Fibroblast of lung (primary cell): Measurements from ENCODE around the gene DMXL2. TPM values are rescaled to one million over a fixed set of nuclear protein-coding genes. Genes with fewer than 3 reads are reported as not detected.

Source experiments
- DNase-seq, 2 donors: peaks; one replicate each; pipeline versions ENCODE4 v3.0.0 to v3.0.0-alpha.2; 2010; ENCODE audit warnings: low read depth in 2 of 2
- H2AFZ ChIP-seq: 2 replicates; pipeline ENCODE4 v1.5.1; 2012; ENCODE audit warnings: low read length, control low read depth, inconsistent platforms
- H3K27ac ChIP-seq: 2 replicates; pipeline ENCODE4 v1.5.1; 2011; ENCODE audit warnings: low read length, control low read depth; ENCODE audit not compliant: insufficient read depth
- H3K27me3 ChIP-seq: 2 replicates; pipeline ENCODE4 v1.5.1; 2011; ENCODE audit warnings: mild to moderate bottlenecking, low read length; ENCODE audit not compliant: control insufficient read depth, insufficient read depth
- H3K36me3 ChIP-seq: 2 replicates; pipeline ENCODE4 v1.5.1; 2011; ENCODE audit warnings: low read length; ENCODE audit not compliant: control insufficient read depth, insufficient read depth
- H3K4me1 ChIP-seq: 2 replicates; pipeline ENCODE4 v1.5.1; 2011; ENCODE audit warnings: low read length; ENCODE audit not compliant: control insufficient read depth, insufficient read depth; ENCODE audit errors: extremely low read depth
- H3K4me2 ChIP-seq: 2 replicates; pipeline ENCODE4 v1.5.1; 2011; ENCODE audit warnings: low read length, control low read depth; ENCODE audit not compliant: insufficient read depth; ENCODE audit errors: extremely low read depth
- H3K4me3 ChIP-seq, 4 experiments: fragments of 200-600 bp in 1 of 4; sonication (generic) in 1 of 4; replicated peaks in 1 of 4; 2 replicates each; pipeline ENCODE4 v1.5.1; 2011 to 2016; ENCODE audit warnings: low read length in 4 of 4, low read depth in 3 of 4, mild to moderate bottlenecking in 3 of 4, control low read depth in 2 of 4, inconsistent platforms in 1 of 4, mixed read lengths in 1 of 4; ENCODE audit not compliant: insufficient read depth in 1 of 4; ENCODE audit errors: control extremely low read depth in 1 of 4
- H3K79me2 ChIP-seq: 2 replicates; pipeline ENCODE4 v1.5.1; 2012; ENCODE audit warnings: mild to moderate bottlenecking, low read length, inconsistent platforms; ENCODE audit not compliant: control insufficient read depth, insufficient read depth
- H3K9ac ChIP-seq: 2 replicates; pipeline ENCODE4 v1.5.1; 2011; ENCODE audit warnings: mild to moderate bottlenecking, low read length, control low read depth; ENCODE audit not compliant: insufficient read depth
- H3K9me3 ChIP-seq: 2 replicates; pipeline ENCODE4 v1.5.1; 2012; ENCODE audit warnings: low read depth, low read length; ENCODE audit not compliant: control insufficient read depth, insufficient read depth
- H4K20me1 ChIP-seq: 2 replicates; pipeline ENCODE4 v1.5.1; 2011; ENCODE audit warnings: low read length; ENCODE audit not compliant: control insufficient read depth, insufficient read depth; ENCODE audit errors: extremely low read depth
- EZH2 ChIP-seq: IDR thresholded peaks from 2 replicates; pipeline ENCODE4 v1.5.1; 2012; ENCODE audit warnings: low read length, control low read depth, mild to moderate bottlenecking; ENCODE audit errors: missing control alignments
- polyA plus RNA-seq, 2 donors: library from polyadenylated mRNA; depleted of rRNA in 1 of 2; stranded (reverse) in 1 of 2; unstranded in 1 of 2; fragments of >200 nt; gene quantifications; 2 replicates each; pipeline ENCODE4 v1.2.1, GENCODE V29; 2011 to 2012; ENCODE audit warnings: missing spikeins in 1 of 2
- total RNA-seq: library from RNA; depleted of rRNA; stranded (reverse); fragments of >200 nt; gene quantifications from 2 replicates; pipeline ENCODE4 v1.2.1, GENCODE V29; 2014
- TF ChIP-seq, protein P1 (sequence below), 2 donors: IDR thresholded peaks in 1 of 2; conservative IDR thresholded peaks in 1 of 2; 1 replicate in 1 of 2; 2 replicates in 1 of 2; pipeline ENCODE4 v1.5.1; 2011 to 2012; ENCODE audit warnings: low read length in 2 of 2, control low read depth in 1 of 2, inconsistent platforms in 1 of 2, low read depth in 1 of 2, mild to moderate bottlenecking in 1 of 2

Gene DMXL2
- total and polyA plus RNA-seq, 2 donors (not counting 1 experiment from before 2014, with no cell fraction given) = 9.4 to 31.2 TPM

DNA sequence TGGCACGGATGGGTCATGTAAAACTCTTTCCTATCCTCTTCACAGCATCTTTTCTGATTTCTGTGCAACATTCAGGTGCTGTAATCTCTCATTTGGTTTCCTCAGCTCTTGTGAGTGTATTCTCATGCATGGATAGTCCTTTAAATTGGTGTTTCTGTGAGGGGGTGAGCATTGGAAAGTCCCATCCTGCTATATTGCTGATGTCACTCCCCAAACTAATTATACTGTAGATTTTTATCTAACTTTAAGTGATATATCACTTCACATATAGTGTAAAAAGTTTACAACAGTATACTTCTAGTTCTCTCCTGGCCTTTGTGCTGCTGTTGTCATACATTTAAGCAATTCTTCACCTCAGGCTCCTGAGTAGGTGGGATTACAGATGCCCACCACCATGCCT lies 178.5 kb downstream of the DMXL2 start:
- Histone ChIP-seq H3K27me3 (no peaks in the 10 kb centered on the region), H3K9me3 (no peaks in the 10 kb centered on the region), H3K4me1 (no peaks in the 10 kb centered on the region), H3K9ac (no peak overlapping the region), H3K4me2 (no peak overlapping the region), H3K79me2 (no peaks in the 10 kb centered on the region), H3K27ac (no peak overlapping the region), H3K4me3 (no peak overlapping the region), H3K36me3 (no peaks in the 10 kb centered on the region), H4K20me1 (no peaks in the 10 kb centered on the region), H2AFZ (no peak overlapping the region)
- DNase-seq = no peak
- no peak for TF ChIP-seq EZH2

- no peak overlapping the region for H3K4me3 ChIP-seq
- TF ChIP-seq, protein P1, sequence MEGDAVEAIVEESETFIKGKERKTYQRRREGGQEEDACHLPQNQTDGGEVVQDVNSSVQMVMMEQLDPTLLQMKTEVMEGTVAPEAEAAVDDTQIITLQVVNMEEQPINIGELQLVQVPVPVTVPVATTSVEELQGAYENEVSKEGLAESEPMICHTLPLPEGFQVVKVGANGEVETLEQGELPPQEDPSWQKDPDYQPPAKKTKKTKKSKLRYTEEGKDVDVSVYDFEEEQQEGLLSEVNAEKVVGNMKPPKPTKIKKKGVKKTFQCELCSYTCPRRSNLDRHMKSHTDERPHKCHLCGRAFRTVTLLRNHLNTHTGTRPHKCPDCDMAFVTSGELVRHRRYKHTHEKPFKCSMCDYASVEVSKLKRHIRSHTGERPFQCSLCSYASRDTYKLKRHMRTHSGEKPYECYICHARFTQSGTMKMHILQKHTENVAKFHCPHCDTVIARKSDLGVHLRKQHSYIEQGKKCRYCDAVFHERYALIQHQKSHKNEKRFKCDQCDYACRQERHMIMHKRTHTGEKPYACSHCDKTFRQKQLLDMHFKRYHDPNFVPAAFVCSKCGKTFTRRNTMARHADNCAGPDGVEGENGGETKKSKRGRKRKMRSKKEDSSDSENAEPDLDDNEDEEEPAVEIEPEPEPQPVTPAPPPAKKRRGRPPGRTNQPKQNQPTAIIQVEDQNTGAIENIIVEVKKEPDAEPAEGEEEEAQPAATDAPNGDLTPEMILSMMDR (conservative IDR thresholded peaks at IDR 0.05 in 1 of 2, IDR thresholded peaks at IDR 0.05 in 1 of 2; ENCODE audit: low read depth in 1 of 2, low read length in 2 of 2) = no peak
- TF ChIP-seq EZH2 = no peak
- no peak overlapping the region for H3K9ac ChIP-seq
Measured at GRCh38 chr15:51443282-51443914, 179.2 kb downstream of the DMXL2 start.

GRCh38 chr15:51438526-51438925 lies 184.0 kb downstream of the DMXL2 start:
- DNase-seq = no peak
- Histone ChIP-seq H2AFZ (no peak overlapping the region), H3K4me1 (no peaks in the 10 kb centered on the region), H3K4me3 (no peak overlapping the region), H3K36me3 (no peaks in the 10 kb centered on the region), H4K20me1 (no peaks in the 10 kb centered on the region), H3K9me3 (no peaks in the 10 kb centered on the region), H3K4me2 (no peak overlapping the region), H3K27ac (no peak overlapping the region), H3K79me2 (no peaks in the 10 kb centered on the region), H3K27me3 (no peaks in the 10 kb centered on the region), H3K9ac (no peak overlapping the region)
- no peak for TF ChIP-seq EZH2
- TF ChIP-seq, protein P1 (conservative IDR thresholded peaks at IDR 0.05 in 1 of 2, IDR thresholded peaks at IDR 0.05 in 1 of 2; ENCODE audit: low read depth in 1 of 2, low read length in 2 of 2) = no peak

More at GRCh38 chr15:51443282-51443914, 179.2 kb downstream of the DMXL2 start:
- Histone ChIP-seq H3K36me3 (no peaks in the 10 kb centered on the region), H3K4me1 (no peaks in the 10 kb centered on the region), H3K4me2 (no peak overlapping the region), H3K79me2 (no peaks in the 10 kb centered on the region), H3K27me3 (no peaks in the 10 kb centered on the region), H2AFZ (no peak overlapping the region), H3K9me3 (no peaks in the 10 kb centered on the region), H4K20me1 (no peaks in the 10 kb centered on the region), H3K27ac (no peak overlapping the region)
- no peak for DNase-seq
